ENCODE results near the gene NDUFB8. TPM values are rescaled to one million over a fixed set of nuclear protein-coding genes. Genes with fewer than 3 reads are reported as not detected.

Gene NDUFB8
- total and polyA plus RNA-seq, 2 donors from 2014 or later: 162 to 638 TPM

- intact Hi-C loops (cut with DNase I): no loop called here
- Histone ChIP-seq H3K9me3 (ENCODE audit: control insufficient read depth in 2 of 3, insufficient read depth in 1 of 3, low read length in 3 of 3) (no peaks in the 10 kb centered on the region), H3K9ac (ENCODE audit: low read length in 3 of 3) (no peak overlapping the region), H3K27me3 (ENCODE audit: control insufficient read depth, insufficient read depth, low read length) (peaks cover 15% of the 10 kb centered on the region), H3K36me3 (ENCODE audit: control insufficient read depth in 2 of 3, insufficient read depth in 3 of 3, low read length in 3 of 3) (no peaks in the 10 kb centered on the region), H3K27ac (ENCODE audit: low read depth in 2 of 2, low read length in 2 of 2) (no peak overlapping the region), H3K4me3 (ENCODE audit: low read length in 3 of 3) (no peak overlapping the region), H3K4me1 (ENCODE audit: control insufficient read depth in 2 of 3, insufficient read depth in 2 of 3, low read depth in 1 of 3, low read length in 3 of 3) (peaks cover 0 to 12% (median 0%) of the 10 kb centered on the region in 3 donors)
- no peak for DNase-seq
- no peak for FAIRE-seq
- no peak for TF ChIP-seq CTCF (IDR thresholded peaks at IDR 0.05; ENCODE audit: borderline replicate concordance, extremely low read depth, insufficient read depth)
Measured at GRCh38 chr10:100480002-100480401, 49.7 kb downstream of the NDUFB8 start.

GRCh38 chr10:100479037-100479436, 50.6 kb downstream of the NDUFB8 start:
- H3K36me3 ChIP-seq (ENCODE audit: control insufficient read depth in 2 of 3, insufficient read depth in 3 of 3, low read length in 3 of 3): no peaks in the 10 kb centered on the region
- intact Hi-C loops (cut with DNase I): no loop called here
- H3K9ac ChIP-seq (ENCODE audit: low read length in 3 of 3): no peak overlapping the region
- H3K27ac ChIP-seq (ENCODE audit: low read depth in 2 of 2, low read length in 2 of 2): no peak overlapping the region
- H3K4me1 ChIP-seq (ENCODE audit: control insufficient read depth in 2 of 3, insufficient read depth in 2 of 3, low read depth in 1 of 3, low read length in 3 of 3): peaks cover 0 to 12% (median 0%) of the 10 kb centered on the region in 3 donors
- no peak for TF ChIP-seq CTCF (IDR thresholded peaks at IDR 0.05; ENCODE audit: borderline replicate concordance, extremely low read depth, insufficient read depth)
- H3K4me3 ChIP-seq (ENCODE audit: low read length in 3 of 3): no peak overlapping the region
- H3K27me3 ChIP-seq (ENCODE audit: control insufficient read depth, insufficient read depth, low read length): peaks cover 15% of the 10 kb centered on the region
- H3K9me3 ChIP-seq (ENCODE audit: control insufficient read depth in 2 of 3, insufficient read depth in 1 of 3, low read length in 3 of 3): no peaks in the 10 kb centered on the region
- FAIRE-seq (no peak), DNase-seq (no peak)

- intact Hi-C loops (cut with DNase I): no loop called here
- Histone ChIP-seq H3K4me3 (ENCODE audit: low read length in 3 of 3) (no peak overlapping the region), H3K9me3 (ENCODE audit: control insufficient read depth in 2 of 3, insufficient read depth in 1 of 3, low read length in 3 of 3) (no peaks in the 10 kb centered on the region), H3K27ac (ENCODE audit: low read depth in 2 of 2, low read length in 2 of 2) (no peak overlapping the region), H3K4me1 (ENCODE audit: control insufficient read depth in 2 of 3, insufficient read depth in 2 of 3, low read depth in 1 of 3, low read length in 3 of 3) (peaks cover 0 to 10% (median 0%) of the 10 kb centered on the region in 3 donors), H3K36me3 (ENCODE audit: control insufficient read depth in 2 of 3, insufficient read depth in 3 of 3, low read length in 3 of 3) (no peaks in the 10 kb centered on the region), H3K27me3 (ENCODE audit: control insufficient read depth, insufficient read depth, low read length) (peaks cover 15% of the 10 kb centered on the region), H3K9ac (ENCODE audit: low read length in 3 of 3) (no peak overlapping the region)
- FAIRE-seq (no peak), DNase-seq (no peak)
- TF ChIP-seq CTCF (IDR thresholded peaks at IDR 0.05; ENCODE audit: borderline replicate concordance, extremely low read depth, insufficient read depth): no peak
Measured at GRCh38 chr10:100477970-100478369, 51.7 kb downstream of the NDUFB8 start.

Other genes with a start within 250 kb of the NDUFB8 start
- gene BLOC1S2, start 243.2 kb downstream of the NDUFB8 start, total RNA-seq: 31.8 TPM
- 56.3 TPM for gene BLOC1S2, start 243.2 kb downstream of the NDUFB8 start, polyA plus RNA-seq (ENCODE audit: insufficient read depth, low read depth, low replicate concordance)
- not detected for gene PKD2L1, start 199.6 kb downstream of the NDUFB8 start, total RNA-seq
- gene PKD2L1, start 199.6 kb downstream of the NDUFB8 start, polyA plus RNA-seq (ENCODE audit: insufficient read depth, low read depth, low replicate concordance): 0.17 TPM
- 8.7 TPM for gene SCD, start 182.6 kb downstream of the NDUFB8 start, total RNA-seq
- 10.7 TPM for gene SCD, start 182.6 kb downstream of the NDUFB8 start, polyA plus RNA-seq (ENCODE audit: insufficient read depth, low read depth, low replicate concordance)
- not detected for gene WNT8B, start 66.9 kb downstream of the NDUFB8 start, total RNA-seq
- 0.60 TPM for gene WNT8B, start 66.9 kb downstream of the NDUFB8 start, polyA plus RNA-seq (ENCODE audit: insufficient read depth, low read depth, low replicate concordance)
- gene SEC31B, start 10.0 kb downstream of the NDUFB8 start, total RNA-seq: 10.6 TPM
- gene SEC31B, start 10.0 kb downstream of the NDUFB8 start, polyA plus RNA-seq (ENCODE audit: insufficient read depth, low read depth, low replicate concordance): 5.6 TPM
- 40.6 TPM for gene HIF1AN, start 6.1 kb upstream of the NDUFB8 start, total RNA-seq
- gene HIF1AN, start 6.1 kb upstream of the NDUFB8 start, polyA plus RNA-seq (ENCODE audit: insufficient read depth, low read depth, low replicate concordance): 10.9 TPM
- gene PAX2, start 215.7 kb upstream of the NDUFB8 start, total RNA-seq: 102 TPM
- 28.3 TPM for gene PAX2, start 215.7 kb upstream of the NDUFB8 start, polyA plus RNA-seq (ENCODE audit: insufficient read depth, low read depth, low replicate concordance)

Data from kidney (tissue), 14 donors.